Stimulated activated CD8-positive, alpha-beta memory T cell treated with anti-CD3 and anti-CD28 coated beads, Interleukin-15, amount 100 ng/mL, for 48 hours (primary cell): Measurements from ENCODE around the gene TAF1D.
A peak's percentile ranks its signal among the peaks of the same experiment; 100 is the strongest.
"Not testable (repeated sequence)": the region's sequence is repeated elsewhere in the genome, so short reads cannot be mapped to it uniquely, and the experiment has no call there.

Experiments used
- DNase-seq, 2 donors: peaks; one replicate each; pipeline ENCODE4 v3.0.0-alpha.2; 2020; ENCODE audit warnings: low read depth in 2 of 2

Gene TAF1D

GRCh38 chr11:93747122-93747521, 5.8 kb upstream of the TAF1D start:
- no peak for DNase-seq

- no peak for DNase-seq
Measured at GRCh38 chr11:93746101-93746500, 4.8 kb upstream of the TAF1D start.

- not testable (repeated sequence) for DNase-seq
Measured at GRCh38 chr11:93745005-93745755, 3.9 kb upstream of the TAF1D start.

DNA sequence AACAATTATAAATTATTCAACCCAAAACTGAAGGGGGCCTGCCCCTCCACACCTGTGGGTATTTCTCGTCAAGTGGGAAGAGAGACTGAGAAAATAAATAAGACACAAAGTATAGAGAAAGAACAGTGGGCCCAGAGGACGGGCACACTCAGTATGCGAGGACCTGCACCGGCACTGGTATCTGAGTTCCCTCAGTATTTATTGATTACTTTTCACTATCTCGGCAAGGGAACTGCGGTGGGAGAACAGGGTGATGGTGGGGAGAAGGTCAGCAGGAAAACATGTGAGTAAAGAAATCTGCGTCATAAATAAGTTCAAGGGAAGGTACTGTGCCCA, 3.3 kb upstream of the TAF1D start:
- DNase-seq = no peak

DNA sequence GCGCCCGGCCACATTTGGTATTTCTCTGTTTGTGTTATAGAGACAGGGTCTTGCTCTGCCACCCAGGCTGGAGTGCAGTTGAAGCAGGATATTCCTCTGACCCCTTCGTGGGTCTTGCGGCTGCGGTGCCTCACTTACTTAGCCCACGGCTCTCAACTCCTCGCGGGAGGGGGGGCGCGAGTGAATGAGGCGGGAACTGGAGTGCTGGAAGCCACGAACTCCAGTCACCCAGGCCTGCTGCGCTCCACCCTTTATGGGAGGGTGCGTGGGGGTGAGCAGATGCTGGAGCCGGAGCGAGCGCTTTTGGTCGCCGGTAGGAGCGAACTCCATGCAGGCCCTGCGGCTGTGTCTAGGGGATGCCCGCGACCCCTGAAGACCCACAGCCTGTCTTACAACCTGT, 2.0 kb upstream of the TAF1D start:
- DNase-seq = no peak

DNA sequence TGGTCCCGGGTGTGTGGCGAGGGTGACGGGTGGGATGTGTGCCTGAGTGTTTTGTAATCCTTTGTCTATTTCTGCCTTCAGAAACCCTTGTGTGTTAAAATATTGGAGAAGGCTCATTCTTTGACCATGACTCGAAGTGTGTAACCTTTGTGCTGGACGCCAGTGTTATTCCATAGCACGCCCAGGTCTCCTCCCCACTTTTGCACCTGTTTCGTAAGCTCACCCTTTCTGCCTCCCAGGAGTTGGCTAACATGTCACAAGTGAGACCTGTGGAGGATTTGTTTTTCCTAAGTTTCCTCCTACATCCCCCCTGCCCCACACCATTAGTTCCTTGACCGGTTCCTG, 559 bp upstream of the TAF1D start:
- no peak for DNase-seq

DNA sequence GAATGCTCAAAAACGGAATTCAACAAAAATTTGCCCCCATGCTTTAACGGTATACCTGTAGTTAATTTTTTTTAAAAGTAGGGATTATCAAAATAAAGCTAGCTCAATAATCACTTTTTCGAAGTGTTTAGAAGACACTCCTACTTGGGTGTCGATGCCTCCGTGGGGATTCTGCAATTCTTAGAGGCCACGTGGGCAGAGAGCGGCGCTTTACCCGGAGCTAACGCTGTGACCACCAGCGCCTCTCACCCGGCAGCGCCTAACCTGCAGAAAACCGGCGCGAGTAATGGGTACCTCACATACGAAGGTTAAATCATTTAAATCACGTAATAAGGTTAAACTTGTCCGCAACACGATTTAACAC, 583 bp downstream of the TAF1D start:
- peak; percentile 41 to 44 for DNase-seq

GRCh38 chr11:93740031-93740729, 1.1 kb downstream of the TAF1D start:
- peak; percentile 30 for DNase-seq

DNA sequence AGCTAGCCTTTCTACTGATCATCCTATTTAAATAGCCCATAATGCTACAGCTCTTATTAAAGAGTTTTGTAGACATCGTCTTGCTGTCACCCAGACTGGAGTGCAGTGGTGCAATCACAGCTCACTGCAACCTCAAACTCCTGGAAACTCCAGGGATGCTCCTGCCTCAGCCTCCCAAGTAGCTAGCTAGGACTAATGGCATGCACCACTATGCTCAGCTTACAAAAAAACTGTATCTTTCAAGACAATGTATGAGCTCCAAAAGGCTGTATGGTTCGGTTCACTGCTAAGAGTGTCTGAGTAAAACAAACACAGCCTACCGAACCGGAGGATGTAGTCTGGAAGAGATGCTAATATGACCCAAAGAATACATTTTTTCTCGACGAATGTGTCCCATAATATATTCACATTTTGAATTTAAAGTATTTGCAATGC, 2.6 kb downstream of the TAF1D start:
- no peak for DNase-seq

DNA sequence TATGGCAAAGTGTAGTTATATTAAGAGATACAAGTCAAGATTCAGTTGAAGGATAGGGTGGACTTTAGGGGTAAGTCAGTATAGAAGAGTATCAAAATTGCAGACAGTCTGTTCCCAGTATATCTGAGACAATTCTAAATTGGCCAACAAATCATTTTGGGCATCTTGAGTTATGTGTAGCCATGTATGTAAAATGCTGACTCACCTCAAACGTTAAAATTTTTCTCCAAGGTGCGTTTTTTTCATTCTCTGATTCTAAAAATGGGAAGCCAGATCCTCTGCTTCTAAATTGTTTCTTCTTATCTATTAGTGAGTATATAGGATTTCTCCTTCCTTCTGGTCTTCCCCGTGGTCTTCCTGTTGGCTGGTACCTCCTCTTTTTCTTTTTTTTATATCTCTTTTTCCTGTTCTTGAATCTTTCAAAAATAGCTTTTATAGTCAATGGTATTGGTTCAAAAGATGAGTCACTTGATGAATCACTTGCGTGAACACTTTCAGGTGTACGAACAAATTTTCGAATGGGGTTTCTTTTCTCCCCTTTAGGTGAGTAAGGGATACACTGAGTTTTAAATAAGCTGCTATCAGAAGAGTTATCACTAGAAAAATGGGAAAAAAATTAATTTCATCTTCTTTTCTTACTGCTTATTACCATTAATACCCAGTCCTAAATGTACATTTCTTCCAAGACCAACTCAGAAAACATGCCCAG, 3.2 kb downstream of the TAF1D start:
- no peak for DNase-seq

- DNase-seq = no peak
Measured at GRCh38 chr11:93736129-93736528, 5.2 kb downstream of the TAF1D start.

DNA sequence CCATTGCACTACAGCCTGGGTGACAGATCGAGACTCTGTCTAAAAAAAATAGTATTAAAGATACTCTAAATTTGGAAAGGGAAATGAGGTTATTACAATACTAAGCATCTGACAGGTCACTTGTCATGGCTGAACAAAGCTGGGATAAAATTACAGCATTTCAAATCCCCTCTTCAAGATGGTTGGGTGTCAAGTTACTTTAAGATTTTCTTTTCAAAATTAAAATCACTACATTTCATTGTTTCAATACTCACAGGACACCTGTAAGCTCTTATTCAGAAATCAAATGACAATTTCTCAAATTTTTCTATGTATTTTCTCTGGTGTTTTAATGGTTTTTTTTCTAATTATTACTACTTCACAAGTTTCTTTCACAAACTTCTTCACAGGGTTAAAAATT, 5.7 kb downstream of the TAF1D start:
- DNase-seq = no peak

- no peak for DNase-seq
Measured at GRCh38 chr11:93734427-93735222, 6.7 kb downstream of the TAF1D start.

GRCh38 chr11:93733474-93733873, 7.8 kb downstream of the TAF1D start:
- no peak for DNase-seq

DNA sequence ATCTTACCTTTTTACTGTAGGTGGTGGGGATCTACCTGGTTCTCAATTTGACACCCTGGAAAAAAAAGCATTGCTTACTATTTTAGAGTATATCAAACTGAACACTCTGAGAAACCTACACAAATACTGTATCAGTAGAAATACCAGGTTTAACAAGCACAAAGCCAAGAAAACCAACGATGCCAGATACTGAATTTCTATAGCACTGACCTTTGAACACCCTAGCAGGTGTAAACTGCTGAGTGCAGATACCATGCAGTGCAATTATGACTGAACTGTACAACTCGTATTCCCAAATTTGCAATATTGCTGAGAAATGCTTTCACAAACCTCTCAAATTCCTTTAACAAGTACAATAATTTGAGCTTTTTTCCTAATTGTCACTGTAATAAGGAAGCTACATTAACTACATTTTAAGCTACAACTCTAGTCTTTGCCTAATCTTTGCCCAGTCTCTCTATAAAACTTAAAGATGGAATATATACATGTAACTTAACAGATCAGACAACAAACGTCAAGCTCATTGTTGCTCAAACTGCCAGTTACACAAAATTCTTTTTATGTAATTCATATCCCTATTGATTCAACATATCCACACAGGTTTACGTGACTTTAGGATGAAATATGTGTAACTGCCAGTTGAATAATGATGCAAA, 8.9 kb downstream of the TAF1D start:
- DNase-seq = no peak

DNA sequence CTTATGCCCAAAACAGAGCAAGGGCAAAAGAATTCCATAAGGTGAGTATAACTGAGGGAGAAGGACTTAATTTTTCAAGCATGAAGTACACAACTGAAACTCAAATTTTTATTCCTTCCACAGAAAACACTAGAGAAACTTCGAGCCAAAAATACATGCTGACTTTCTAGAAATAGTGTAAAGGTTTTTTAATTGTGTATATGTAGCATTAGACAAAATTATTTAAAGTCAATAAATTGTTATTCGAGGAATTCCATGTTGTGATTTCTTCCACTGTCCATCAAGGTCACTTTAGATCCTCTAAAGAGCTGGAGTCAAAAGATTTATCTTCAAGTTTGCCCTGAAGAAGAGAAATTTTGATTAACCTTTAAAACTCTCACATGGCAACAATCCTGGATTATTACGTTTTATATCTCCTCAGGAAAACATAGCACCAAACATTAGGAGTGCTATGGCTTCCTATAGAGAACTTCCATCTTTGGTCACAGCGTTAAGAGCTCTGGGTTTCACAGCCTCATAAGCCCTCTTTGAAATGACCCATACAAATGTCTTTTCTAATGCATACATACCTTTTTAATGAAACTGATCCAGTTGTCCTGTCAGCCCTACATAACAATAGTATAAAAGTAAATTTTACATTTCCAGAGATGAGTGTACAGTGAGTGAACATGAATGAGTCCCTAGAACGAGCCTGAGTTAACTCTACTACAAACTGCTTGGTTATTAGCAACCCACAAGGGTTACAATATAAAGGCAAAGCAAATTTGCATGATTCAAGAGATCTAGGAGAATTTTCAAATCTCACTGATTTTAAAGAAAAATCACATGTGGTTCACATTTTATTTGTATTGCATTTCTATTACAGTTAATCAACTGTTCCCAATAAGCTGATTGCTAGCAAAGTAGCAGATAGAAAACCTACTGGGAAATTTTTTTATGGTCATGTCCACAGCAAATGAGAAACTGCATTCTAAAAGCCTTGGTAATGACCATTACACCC, 10.9 kb downstream of the TAF1D start:
- no peak for DNase-seq

DNA sequence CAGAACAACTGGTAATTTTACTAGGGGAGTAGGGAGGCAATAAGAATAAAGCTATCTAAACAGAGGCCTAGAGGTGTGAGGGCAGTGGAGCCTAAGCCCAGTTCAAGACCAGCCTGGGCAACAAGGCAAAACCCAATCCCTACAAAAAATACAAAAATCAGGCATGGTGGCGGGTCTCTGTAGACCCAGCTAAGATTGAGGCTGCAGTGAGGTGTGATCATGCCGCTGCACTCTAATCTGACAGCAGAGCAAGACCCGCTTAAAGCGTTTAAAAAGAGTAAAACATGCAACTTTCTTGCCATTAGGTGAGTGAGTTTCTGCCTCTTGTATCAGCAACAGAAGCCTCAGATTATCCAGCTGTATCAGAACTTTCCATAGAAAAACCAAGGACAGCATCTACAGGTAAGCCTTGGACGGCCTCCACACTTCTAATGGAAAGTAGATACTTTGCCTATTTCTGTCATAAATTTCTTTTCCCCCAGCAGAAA, 12.1 kb downstream of the TAF1D start:
- DNase-seq = no peak

GRCh38 chr11:93728792-93729128, 12.5 kb downstream of the TAF1D start:
- no peak for DNase-seq

DNA sequence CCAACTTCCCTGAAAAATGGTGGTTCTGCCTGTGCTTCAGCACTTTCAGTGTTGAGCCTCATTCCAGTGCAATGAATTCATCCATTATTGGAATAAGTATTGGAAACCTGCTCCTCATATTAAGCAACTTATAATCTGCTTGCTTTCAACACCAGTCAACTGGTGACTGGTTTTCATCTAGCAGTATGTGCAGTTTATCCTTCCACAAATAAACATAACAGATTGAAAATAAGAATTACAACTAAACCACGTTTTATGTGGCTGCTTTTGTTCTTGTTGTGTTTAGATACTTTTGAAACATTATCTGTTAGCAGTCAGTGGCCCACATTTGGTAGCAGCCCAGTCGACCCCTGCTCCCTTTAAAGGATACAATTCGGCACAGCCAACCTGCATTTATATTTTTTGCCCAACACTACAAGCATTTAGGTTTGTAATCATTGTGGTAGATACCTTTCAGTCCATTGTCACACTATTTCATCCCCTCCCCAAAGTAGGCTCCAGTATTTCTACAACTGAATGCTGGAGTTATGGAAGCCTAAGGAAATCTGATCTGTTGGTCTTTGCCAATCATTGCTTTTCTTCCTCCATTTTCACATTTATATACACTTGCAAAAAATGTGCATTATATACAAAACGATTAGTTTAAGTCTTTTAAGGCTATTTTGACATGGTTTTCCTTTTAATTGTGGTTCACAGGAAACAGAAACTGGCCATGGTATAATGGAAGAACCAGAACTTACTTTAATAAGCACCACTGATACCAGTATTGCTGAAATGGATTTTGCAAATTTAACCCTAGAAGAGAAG, 13.1 kb downstream of the TAF1D start:
- DNase-seq = no peak

GRCh38 chr11:93724089-93724488, 17.2 kb downstream of the TAF1D start:
- DNase-seq = no peak
